GM12865 (cell line): ENCODE data around the gene FILIP1L.

Experiments used
- DNase-seq: peaks from one replicate; pipeline ENCODE4 v3.0.0; 2010; ENCODE audit warnings: low read depth
- H3K4me3 ChIP-seq: 2 replicates; pipeline ENCODE4 v1.5.1; 2011; ENCODE audit warnings: mild to moderate bottlenecking, low read depth, low read length, control low read depth
- TF ChIP-seq, protein P1 (sequence below): IDR thresholded peaks from 2 replicates; pipeline ENCODE4 v1.5.1; 2011; ENCODE audit warnings: low read length, control low read depth, low read depth, inconsistent platforms; ENCODE audit not compliant: insufficient read depth; ENCODE audit errors: missing control alignments

FILIP1L gene

DNA sequence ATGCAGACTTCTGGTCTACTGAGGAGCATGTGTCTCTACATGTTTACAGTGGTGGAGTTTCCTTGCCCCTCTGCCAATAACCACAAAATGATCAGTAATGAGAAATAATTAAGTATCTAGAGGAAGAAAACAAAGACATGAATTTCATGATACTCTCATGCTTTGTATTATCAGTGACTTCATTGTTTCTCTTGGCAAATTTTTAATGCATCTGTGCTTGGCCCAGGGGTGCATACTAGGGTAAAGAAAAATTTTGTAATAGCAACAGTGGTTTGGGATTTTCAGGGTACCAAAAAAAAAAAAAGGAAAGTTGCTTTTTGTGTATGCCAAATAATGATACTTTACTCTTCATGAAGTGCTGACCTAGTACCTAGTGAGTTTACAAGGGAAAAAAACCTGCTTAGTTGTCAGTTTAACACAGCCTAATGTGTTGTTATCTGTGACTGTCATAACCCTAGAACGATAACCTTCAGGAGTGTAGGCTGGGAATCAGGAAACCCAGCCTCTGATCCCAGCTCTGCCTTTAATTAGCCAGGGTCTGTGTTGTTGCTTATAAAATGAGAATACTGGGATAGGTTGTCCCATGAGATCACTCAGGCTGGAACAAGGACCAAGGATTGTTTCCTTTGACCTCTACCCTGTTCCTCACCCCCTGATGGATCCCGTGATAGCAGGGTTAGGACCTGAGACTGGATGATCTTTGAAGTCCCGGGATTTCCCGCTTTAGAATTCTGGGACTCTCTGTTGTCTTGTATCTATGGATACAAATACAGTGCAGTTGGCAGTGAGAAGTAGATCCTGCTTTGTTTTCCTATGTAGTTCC is 179.1 kb downstream of the FILIP1L start:
- no peak overlapping the region for H3K4me3 ChIP-seq
- TF ChIP-seq, protein P1, sequence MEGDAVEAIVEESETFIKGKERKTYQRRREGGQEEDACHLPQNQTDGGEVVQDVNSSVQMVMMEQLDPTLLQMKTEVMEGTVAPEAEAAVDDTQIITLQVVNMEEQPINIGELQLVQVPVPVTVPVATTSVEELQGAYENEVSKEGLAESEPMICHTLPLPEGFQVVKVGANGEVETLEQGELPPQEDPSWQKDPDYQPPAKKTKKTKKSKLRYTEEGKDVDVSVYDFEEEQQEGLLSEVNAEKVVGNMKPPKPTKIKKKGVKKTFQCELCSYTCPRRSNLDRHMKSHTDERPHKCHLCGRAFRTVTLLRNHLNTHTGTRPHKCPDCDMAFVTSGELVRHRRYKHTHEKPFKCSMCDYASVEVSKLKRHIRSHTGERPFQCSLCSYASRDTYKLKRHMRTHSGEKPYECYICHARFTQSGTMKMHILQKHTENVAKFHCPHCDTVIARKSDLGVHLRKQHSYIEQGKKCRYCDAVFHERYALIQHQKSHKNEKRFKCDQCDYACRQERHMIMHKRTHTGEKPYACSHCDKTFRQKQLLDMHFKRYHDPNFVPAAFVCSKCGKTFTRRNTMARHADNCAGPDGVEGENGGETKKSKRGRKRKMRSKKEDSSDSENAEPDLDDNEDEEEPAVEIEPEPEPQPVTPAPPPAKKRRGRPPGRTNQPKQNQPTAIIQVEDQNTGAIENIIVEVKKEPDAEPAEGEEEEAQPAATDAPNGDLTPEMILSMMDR, result no peak
- DNase-seq, result no peak

DNA sequence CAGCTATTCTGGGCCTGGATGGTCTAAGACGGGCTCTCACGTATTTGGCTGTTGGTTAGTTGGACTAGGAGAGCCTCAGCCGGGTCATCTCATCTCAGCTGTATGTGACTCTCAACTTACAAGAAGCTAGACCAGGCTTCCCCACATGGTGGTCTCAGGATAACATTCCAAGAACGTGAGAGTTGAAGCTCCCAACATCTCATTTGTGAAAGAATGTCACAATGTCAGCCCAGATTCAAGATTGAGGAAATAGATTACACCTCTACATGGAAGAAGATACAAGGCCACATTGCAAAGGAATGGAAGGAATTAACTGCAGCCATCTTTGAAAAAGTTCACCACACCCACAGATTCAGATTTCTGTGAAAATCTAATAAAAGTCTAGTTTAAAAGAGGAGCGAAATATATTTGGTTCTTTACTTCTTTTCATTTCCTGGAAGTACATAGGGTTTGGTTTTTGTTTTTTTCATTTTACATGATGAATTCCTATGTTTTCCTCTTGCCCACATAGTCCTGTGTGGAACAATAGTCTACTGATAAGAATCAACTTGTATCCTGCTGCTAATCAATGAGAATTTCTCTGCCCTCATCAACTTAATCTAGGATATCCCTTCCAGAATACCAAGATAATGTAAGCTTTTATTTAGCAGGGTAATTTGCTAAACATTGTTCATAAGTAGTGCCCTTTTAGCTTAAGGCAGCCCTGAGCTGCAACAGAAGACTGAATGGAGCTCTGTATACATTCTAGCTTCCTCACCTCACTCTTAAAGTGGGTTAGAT is 180.1 kb downstream of the FILIP1L start:
- TF ChIP-seq, protein P1, result no peak
- no peak overlapping the region for H3K4me3 ChIP-seq
- DNase-seq, result no peak

- no peak for DNase-seq
- TF ChIP-seq, protein P1, result no peak
- no peak overlapping the region for H3K4me3 ChIP-seq
Measured at GRCh38 chr3:99931059-99931458, 183.2 kb downstream of the FILIP1L start.

GRCh38 chr3:99929745-99930139 is 184.6 kb downstream of the FILIP1L start:
- TF ChIP-seq, protein P1, result no peak
- no peak overlapping the region for H3K4me3 ChIP-seq
- no peak for DNase-seq

- no peak for DNase-seq
- TF ChIP-seq, protein P1, result no peak
- no peak overlapping the region for H3K4me3 ChIP-seq
Measured at GRCh38 chr3:99928771-99929744, 185.2 kb downstream of the FILIP1L start.

- DNase-seq, result no peak
- TF ChIP-seq, protein P1, result no peak
- no peak overlapping the region for H3K4me3 ChIP-seq
Measured at GRCh38 chr3:99927671-99928457, 186.4 kb downstream of the FILIP1L start.
